ENCODE results near the gene MIOX.
A peak's percentile ranks its signal among the peaks of the same experiment; 100 is the strongest.

MIOX gene

GRCh38 chr22:50485221-50486131 is 1.2 kb upstream of the MIOX start:
- Histone ChIP-seq H3K4me1 (peaks cover 38 to 85% (median 77%) of the 10 kb centered on the region in 10 experiments), H3K27me3 (peaks cover 16 to 29% (median 25%) of the 10 kb centered on the region in 11 experiments), H3K4me2 (peak overlapping the region in 7 of 11 experiments; percentile 7 to 93 (median 26); a peak in 4 of 22 replicates), H3K4me3 (no peak overlapping the region), H3K9ac (no peak overlapping the region), H3K27ac (no peak overlapping the region), H3K9me3 (replicated peaks in 1 of 11) (no peaks in the 10 kb centered on the region; a peak in 3 of 22 replicates), H4K20me1 (peaks cover 0 to 36% (median 10%) of the 10 kb centered on the region in 11 experiments; a peak in 11 of 22 replicates), H3K36me3 (no peaks in the 10 kb centered on the region)
- TF ChIP-seq Cebpa-rat (IDR thresholded peaks at IDR 0.05), result no peak

- Histone ChIP-seq H3K4me2 (peak overlapping the region; percentile 67 to 90 (median 76)), H3K4me3 (peak overlapping the region in 2 of 10 experiments; percentile 16 to 25; a peak in 1 of 20 replicates), H4K20me1 (peaks cover 0 to 35% (median 10%) of the 10 kb centered on the region in 11 experiments; a peak in 11 of 22 replicates), H3K27ac (peak overlapping the region in 10 of 11 experiments; percentile 30 to 77 (median 60); a peak in 17 of 22 replicates), H3K9ac (peak overlapping the region; percentile 7 to 62 (median 47); a peak in 15 of 22 replicates), H3K4me1 (peaks cover 38 to 83% (median 75%) of the 10 kb centered on the region in 10 experiments), H3K27me3 (peaks cover 0 to 10% (median 5%) of the 10 kb centered on the region in 11 experiments; a peak in 14 of 22 replicates), H3K9me3 (replicated peaks in 1 of 11) (no peaks in the 10 kb centered on the region), H3K36me3 (no peaks in the 10 kb centered on the region)
- no peak for TF ChIP-seq Cebpa-rat (IDR thresholded peaks at IDR 0.05)
Observed at GRCh38 chr22:50487290-50488005, 789 bp downstream of the MIOX start.

DNA sequence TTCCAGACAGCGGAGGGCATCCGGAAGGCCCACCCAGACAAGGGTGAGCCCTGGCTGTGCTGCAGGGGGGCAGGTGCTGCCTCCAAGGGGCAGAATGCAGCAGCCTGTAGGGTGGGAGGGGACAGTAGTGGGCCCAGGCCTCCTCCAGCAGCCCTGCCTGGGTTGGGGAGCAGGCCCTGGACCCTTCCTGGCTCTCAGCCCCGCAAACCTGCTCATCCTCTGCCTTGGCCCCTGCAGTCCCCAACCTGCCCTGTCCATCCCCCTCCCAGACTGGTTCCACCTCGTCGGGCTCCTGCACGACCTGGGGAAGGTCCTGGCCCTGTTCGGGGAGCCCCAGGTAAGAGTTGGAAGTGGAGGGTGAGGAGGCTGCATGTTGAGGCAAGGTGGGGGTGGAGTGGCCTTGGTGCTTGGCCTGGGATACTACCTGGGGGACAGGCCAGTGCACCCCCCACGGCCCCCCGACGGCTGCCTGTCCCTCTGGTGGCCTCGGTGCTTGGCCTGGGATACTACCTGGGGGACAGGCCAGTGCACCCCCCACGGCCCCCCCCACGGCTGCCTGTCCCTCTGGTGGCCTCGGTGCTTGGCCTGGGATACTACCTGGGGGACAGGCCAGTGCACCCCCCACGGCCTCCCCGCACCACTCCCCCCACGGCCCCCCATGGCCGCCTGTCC is 1.5 kb downstream of the MIOX start:
- H3K4me3 ChIP-seq, result no peak overlapping the region
- peaks cover 0 to 28% (median 4%) of the 10 kb centered on the region in 11 experiments; a peak in 9 of 22 replicates for H4K20me1 ChIP-seq
- H3K27ac ChIP-seq, result no peak overlapping the region
- H3K4me2 ChIP-seq, result peak overlapping the region in 10 of 11 experiments; percentile 67 to 90 (median 79); a peak in 20 of 22 replicates
- no peaks in the 10 kb centered on the region for H3K36me3 ChIP-seq
- TF ChIP-seq Cebpa-rat (IDR thresholded peaks at IDR 0.05), result no peak
- no peaks in the 10 kb centered on the region for H3K9me3 ChIP-seq (replicated peaks in 1 of 11)
- peaks cover 31 to 76% (median 68%) of the 10 kb centered on the region in 10 experiments for H3K4me1 ChIP-seq
- no peak overlapping the region for H3K9ac ChIP-seq
- H3K27me3 ChIP-seq, result peaks cover 0 to 3% (median 0%) of the 10 kb centered on the region in 11 experiments; a peak in 4 of 22 replicates

DNA sequence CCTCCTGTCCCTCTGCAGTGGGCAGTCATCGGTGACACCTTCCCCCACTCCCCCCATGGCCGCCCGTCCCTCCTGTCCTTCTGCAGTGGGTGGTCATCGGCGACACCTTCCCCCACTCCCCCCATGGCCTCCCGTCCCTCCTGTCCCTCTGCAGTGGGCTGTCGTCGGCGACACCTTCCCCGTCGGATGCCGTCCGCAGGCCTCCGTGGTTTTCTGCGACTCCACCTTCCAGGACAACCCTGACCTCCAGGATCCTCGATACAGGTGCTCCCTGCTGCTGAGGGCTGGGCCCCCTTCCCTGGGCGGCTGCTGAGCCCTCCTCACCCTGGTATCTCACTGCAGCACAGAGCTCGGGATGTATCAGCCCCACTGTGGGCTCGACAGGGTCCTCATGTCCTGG is 2.2 kb downstream of the MIOX start:
- no peak for TF ChIP-seq Cebpa-rat (IDR thresholded peaks at IDR 0.05)

DNA sequence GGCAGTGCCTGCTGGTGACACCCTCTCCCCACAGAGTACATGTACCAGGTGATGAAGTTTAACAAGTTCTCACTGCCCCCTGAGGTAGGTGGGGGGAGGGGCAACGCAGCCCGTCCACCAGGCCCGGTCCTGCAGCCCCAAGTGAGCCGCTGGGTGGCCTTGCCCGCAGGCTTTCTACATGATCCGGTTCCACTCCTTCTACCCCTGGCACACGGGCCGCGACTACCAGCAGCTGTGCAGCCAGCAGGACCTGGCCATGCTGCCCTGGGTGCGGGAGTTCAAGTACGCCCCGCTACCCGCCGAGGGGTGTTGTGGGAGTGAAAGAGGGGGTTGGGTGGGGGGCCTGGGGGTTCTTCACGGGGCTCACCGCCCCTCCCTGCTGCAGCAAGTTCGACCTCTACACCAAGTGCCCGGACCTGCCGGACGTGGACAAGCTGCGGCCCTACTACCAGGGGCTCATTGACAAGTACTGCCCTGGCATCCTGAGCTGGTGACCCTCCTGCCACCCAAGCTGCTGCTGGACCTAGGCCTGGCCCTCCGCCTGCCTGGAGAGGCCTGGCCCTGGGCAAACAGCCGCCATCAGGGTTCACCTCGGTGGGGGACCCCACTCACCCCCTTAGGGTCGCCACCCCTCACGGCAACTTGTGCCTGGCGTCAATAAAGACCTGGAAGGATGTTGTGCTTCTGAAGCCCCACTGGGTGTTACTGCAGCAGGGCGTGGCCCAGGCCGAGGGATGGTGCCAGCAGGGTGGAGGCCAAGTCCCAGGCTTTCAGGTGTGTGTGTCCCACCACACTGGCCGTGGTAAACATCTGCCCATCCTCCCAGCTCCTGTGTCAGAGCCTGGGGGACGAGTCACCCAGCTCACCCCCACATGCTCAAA is 2.9 kb downstream of the MIOX start:
- Histone ChIP-seq H3K4me1 (peaks cover 25 to 62% (median 54%) of the 10 kb centered on the region in 10 experiments), H4K20me1 (peaks cover 0 to 13% (median 0%) of the 10 kb centered on the region in 11 experiments; a peak in 2 of 22 replicates), H3K9ac (no peak overlapping the region), H3K4me3 (no peak overlapping the region), H3K27me3 (no peaks in the 10 kb centered on the region), H3K27ac (peak overlapping the region in 2 of 11 experiments; percentile 4 to 47; a peak in 1 of 22 replicates), H3K4me2 (peak overlapping the region in 8 of 11 experiments; percentile 6 to 87 (median 77); a peak in 13 of 22 replicates), H3K9me3 (replicated peaks in 1 of 11) (no peaks in the 10 kb centered on the region), H3K36me3 (no peaks in the 10 kb centered on the region)
- no peak for TF ChIP-seq Cebpa-rat (IDR thresholded peaks at IDR 0.05)

More for the DNA sequence above, 2.2 kb downstream of the MIOX start:
- H4K20me1 ChIP-seq, result peaks cover 0 to 20% (median 0%) of the 10 kb centered on the region in 11 experiments; a peak in 5 of 22 replicates
- H3K27ac ChIP-seq, result no peak overlapping the region
- no peak overlapping the region for H3K9ac ChIP-seq
- H3K27me3 ChIP-seq, result no peaks in the 10 kb centered on the region; a peak in 1 of 22 replicates
- H3K4me1 ChIP-seq, result peaks cover 25 to 69% (median 61%) of the 10 kb centered on the region in 10 experiments
- H3K36me3 ChIP-seq, result no peaks in the 10 kb centered on the region
- no peak overlapping the region for H3K4me3 ChIP-seq
- no peaks in the 10 kb centered on the region for H3K9me3 ChIP-seq (replicated peaks in 1 of 11)
- H3K4me2 ChIP-seq, result no peak overlapping the region

GRCh38 chr22:50490531-50491308 is 4.1 kb downstream of the MIOX start:
- H3K9me3 ChIP-seq (replicated peaks in 1 of 11), result no peaks in the 10 kb centered on the region
- H3K4me1 ChIP-seq, result peaks cover 25 to 54% (median 44%) of the 10 kb centered on the region in 10 experiments
- H3K9ac ChIP-seq, result peak overlapping the region in 7 of 11 experiments; percentile 25 to 51 (median 41); a peak in 10 of 22 replicates
- H3K4me3 ChIP-seq, result peak overlapping the region in 4 of 10 experiments; percentile 3 to 33 (median 16); a peak in 3 of 20 replicates
- no peaks in the 10 kb centered on the region for H3K36me3 ChIP-seq
- H3K27me3 ChIP-seq, result no peaks in the 10 kb centered on the region
- peak overlapping the region; percentile 51 to 90 (median 77) for H3K4me2 ChIP-seq
- peaks cover 0 to 6% (median 0%) of the 10 kb centered on the region in 11 experiments; a peak in 1 of 22 replicates for H4K20me1 ChIP-seq
- H3K27ac ChIP-seq, result peak overlapping the region in 8 of 11 experiments; percentile 2 to 69 (median 44); a peak in 12 of 22 replicates
- peak in 1 of 11 experiments; percentile 6; a peak in 1 of 22 replicates for TF ChIP-seq Cebpa-rat (IDR thresholded peaks at IDR 0.05)

- Histone ChIP-seq H3K4me2 (peak overlapping the region in 6 of 11 experiments; percentile 34 to 66 (median 50); a peak in 6 of 22 replicates), H3K27ac (no peak overlapping the region), H3K27me3 (no peaks in the 10 kb centered on the region), H3K9ac (no peak overlapping the region), H3K36me3 (peaks cover 0 to 3% (median 2%) of the 10 kb centered on the region in 11 experiments; a peak in 10 of 22 replicates), H3K4me3 (no peak overlapping the region), H3K4me1 (peaks cover 10 to 40% (median 31%) of the 10 kb centered on the region in 10 experiments; a peak in 19 of 20 replicates), H3K9me3 (replicated peaks in 1 of 11) (no peaks in the 10 kb centered on the region), H4K20me1 (peaks cover 0 to 7% (median 1%) of the 10 kb centered on the region in 11 experiments; a peak in 5 of 22 replicates)
- TF ChIP-seq Cebpa-rat (IDR thresholded peaks at IDR 0.05), result no peak
Observed at GRCh38 chr22:50497093-50497492, 10.4 kb downstream of the MIOX start.
